SK-MEL-5 (cell line): ENCODE data around the gene MUC21. TPM values are rescaled to one million over a fixed set of nuclear protein-coding genes. Genes with fewer than 3 reads are reported as not detected.
"Not testable (repeated sequence)": the region's sequence is repeated elsewhere in the genome, so short reads cannot be mapped to it uniquely, and the experiment has no call there.

Experiments
- DNase-seq: peaks from one replicate; pipeline ENCODE4 v3.0.0-alpha.2; 2016; ENCODE audit warnings: low read depth, low spot score
- in situ Hi-C: cut with HindIII; loops from 2 replicates; pipeline ENCODE4 v1.10.0; 2016; ENCODE audit warnings: low sequenced_read_pairs, high pct_unique_total_duplicates, low pct_unique_long_range_greater_than_20kb
- total RNA-seq: library from RNA; depleted of rRNA; stranded (reverse); fragments of >200 nt; shearing (Covaris generic); gene quantifications from 2 replicates; pipeline ENCODE4 v1.2.3, GENCODE V29; 2014

MUC21 gene
- total RNA-seq, 1 experiment from 2014 or later = not detected

DNA sequence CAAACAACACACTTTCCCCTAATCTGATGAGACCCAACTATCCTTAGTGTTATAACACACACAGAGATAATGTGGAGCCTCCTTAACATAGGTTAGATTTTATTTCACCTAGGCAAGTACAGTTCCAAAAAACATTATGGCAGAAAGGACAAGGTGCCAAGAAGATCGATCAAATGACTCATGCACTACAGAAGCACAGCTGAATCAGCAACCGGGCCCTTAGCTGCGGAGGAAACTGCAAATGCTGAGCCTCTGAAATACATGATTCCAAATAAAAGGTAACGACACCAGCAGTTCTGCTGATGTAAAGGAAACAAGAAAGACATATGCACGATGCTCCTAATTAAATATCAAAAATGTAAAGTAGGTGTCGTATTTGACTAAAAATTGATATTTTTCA, 19.9 kb upstream of the MUC21 start:
- DNase-seq = no peak

DNA sequence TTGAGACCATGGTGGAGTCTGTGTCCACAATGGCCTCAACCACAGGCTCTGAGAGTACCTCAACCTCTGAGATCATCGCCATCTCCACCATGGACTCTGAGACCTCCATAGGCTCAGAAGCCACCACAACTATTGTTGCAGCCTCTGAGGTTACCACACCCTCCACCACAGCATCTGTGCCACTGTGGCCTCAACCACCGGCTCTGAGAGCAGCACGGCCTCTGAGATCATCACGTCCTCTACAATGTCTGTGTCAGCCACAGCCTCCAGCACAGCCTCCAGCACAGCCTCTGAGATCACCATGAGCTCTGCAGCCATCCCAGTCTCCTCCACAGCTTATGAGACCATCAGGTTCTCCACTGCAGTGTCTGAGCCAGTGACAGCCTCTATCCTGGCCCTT, 19.4 kb upstream of the MUC21 start:
- in situ Hi-C loops = no loop called here
- no peak for DNase-seq

More for the DNA sequence above, 19.9 kb upstream of the MUC21 start:
- in situ Hi-C loops = no loop called here

DNA sequence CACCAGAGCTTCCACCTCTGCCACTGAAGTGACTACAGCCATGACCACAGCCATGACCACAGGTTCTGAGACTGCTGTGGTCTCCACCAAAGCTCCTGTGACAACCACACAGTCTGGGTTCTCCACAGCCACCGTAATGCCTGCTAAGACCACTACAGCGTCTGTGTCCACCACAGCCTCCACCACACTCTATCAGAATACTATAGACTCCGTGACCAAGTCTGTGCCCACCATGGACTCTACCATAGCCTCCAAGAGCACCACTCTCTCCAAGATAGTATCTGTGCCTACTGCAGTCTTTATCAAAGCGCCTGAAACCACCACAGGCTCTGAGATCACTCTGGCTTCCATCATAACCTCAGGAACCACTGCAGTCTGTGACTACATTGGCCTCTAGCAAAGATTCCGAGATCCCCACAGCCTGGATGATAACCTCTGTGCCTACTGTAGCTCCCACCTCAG, 18.3 kb upstream of the MUC21 start:
- no peak for DNase-seq
- in situ Hi-C loops = no loop called here

DNA sequence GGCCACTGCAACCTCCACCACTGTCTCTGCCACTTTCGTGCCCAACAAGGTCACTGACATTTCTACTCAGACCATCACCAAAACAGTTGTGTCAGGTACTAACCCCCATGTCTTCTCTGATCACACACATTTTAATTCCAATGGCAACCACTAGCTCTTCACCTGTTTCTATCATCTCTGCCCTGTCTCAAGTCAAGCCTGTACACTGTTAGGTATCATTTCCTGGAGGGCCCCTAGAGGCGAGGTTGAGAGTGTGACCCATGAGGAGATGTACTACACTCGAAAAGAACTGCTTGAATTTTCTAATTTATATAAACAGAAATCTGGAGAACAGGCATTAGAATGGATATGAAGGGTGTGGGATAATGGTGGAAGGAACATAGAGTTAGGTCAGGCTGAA, 17.4 kb upstream of the MUC21 start:
- in situ Hi-C loops = no loop called here
- no peak for DNase-seq

DNA sequence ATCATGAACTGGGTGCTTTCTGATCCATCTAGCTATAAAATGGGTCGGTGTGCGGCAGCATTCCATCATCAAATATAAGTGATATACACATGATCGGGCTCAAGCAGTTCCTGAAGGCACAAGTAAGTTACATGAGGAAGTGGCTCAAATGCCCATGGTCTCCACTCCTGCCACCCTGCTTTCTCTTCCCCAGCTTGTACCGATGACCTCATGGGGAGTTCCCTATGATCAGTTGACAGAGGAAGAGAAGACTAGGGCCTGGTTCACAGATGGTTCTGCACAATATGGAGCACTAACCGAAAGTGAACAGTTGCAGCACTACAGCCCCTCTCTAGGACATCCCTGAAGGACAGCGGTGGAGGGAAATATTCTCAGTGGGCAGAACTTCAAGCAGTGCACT, 14.3 kb upstream of the MUC21 start:
- DNase-seq, in situ Hi-C loops: not testable (repeated sequence)

GRCh38 chr6:30970946-30971345, 12.6 kb upstream of the MUC21 start:
- in situ Hi-C loops = no loop called here
- DNase-seq = no peak

DNA sequence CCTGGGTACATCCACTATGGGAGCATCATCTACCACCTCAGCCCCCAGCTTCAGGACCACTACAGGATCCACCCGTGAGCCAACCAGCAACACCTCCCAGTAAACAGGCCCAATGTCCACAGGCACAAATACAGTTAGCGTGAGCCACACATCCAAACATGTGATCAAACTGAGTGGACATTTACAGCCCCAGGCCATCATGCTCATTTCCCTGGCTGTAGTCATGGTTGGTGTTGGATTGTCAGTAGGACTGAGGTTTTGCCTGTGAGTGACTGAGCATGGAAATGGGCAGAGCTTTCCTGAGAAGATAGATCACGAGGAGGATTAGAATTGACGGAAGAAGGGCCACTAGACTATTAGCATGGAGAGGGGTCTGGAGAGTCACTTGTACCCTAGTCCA, 10.7 kb upstream of the MUC21 start:
- DNase-seq = no peak
- in situ Hi-C loops = no loop called here

- in situ Hi-C loops = no loop called here
- DNase-seq = no peak
These were observed 8.8 kb upstream of the MUC21 start for GRCh38 chr6:30974490-30975252.

DNA sequence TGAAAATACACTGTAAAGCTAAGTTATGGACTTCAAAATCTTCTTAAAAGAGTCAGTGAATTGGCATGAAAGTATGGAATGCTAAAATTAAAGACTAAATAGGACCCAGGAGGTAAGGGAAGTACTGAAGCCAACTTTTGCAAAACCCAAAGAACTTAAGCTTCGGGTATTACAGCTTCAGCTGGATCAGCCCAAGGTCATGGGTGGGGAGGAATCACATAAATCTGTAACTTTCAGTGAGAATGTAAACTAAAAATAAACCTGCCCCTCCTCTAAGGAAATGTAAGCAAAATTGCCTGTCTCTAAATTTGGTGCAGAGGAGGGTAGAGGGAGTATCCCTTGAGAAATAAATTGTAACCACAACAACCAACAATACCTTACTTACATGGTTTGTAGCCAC, 4.4 kb upstream of the MUC21 start:
- no peak for DNase-seq
- in situ Hi-C loops = no loop called here

GRCh38 chr6:30979690-30980089, 3.8 kb upstream of the MUC21 start:
- in situ Hi-C loops = no loop called here
- no peak for DNase-seq

DNA sequence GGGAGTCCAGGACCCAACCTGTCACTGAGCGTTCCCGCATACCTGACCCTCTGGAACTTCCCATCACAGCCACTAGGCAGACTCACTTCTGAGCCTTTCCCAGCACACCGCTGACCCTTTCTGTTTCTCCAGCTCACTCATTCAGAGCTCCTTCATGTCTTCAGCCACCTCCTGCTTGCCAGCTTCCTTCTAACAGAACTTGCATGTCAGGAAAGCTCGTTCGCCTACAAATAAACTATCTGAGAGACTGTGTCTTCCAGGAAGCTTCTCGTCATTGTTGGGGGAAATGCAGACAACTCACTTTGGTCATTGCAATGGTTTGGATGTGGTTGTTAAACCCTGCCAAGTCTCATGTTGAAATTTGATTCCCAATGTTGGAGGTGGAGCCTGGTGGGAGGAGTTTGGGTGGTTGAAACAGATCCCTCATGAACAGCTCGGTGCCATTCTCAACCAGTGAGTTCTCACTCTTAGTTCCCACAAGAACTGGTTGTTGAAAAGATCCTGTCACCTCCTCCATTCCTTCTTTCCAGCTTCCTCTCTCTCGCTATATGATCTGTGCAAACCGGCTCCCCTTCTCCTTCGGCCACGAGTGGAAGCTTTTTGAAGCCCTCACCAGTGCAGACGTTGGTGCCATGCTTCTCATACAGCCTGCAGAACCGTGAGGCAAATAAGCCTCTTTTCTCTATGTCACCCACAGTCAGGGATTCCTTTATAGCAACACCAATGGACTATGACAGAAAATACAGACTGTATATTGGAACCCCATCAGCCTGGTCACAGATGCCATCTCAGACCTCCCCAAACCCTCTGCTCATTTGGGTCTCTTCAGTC, 1.4 kb upstream of the MUC21 start:
- DNase-seq = peak; percentile 29
- in situ Hi-C loops = no loop called here

- DNase-seq = no peak
- in situ Hi-C loops = no loop called here
These were observed 2.0 kb downstream of the MUC21 start for GRCh38 chr6:30985490-30985889.

DNA sequence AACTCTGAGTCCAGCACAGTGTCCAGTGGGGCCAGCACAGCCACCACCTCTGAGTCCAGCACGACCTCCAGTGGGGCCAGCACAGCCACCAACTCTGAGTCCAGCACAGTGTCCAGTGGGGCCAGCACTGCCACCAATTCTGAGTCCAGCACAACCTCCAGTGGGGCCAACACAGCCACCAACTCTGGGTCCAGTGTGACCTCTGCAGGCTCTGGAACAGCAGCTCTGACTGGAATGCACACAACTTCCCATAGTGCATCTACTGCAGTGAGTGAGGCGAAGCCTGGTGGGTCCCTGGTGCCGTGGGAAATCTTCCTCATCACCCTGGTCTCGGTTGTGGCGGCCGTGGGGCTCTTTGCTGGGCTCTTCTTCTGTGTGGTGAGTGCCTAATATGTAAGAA, 3.8 kb downstream of the MUC21 start:
- no peak for DNase-seq
- in situ Hi-C loops = no loop called here

GRCh38 chr6:30988209-30988825, 4.8 kb downstream of the MUC21 start:
- in situ Hi-C loops = no loop called here
- no peak for DNase-seq

- peak; percentile 8 for DNase-seq
- in situ Hi-C loops = no loop called here
These were observed 7.0 kb downstream of the MUC21 start for GRCh38 chr6:30990422-30991086.

- in situ Hi-C loops = no loop called here
- DNase-seq = no peak
These were observed 8.4 kb downstream of the MUC21 start for GRCh38 chr6:30991891-30992290.

DNA sequence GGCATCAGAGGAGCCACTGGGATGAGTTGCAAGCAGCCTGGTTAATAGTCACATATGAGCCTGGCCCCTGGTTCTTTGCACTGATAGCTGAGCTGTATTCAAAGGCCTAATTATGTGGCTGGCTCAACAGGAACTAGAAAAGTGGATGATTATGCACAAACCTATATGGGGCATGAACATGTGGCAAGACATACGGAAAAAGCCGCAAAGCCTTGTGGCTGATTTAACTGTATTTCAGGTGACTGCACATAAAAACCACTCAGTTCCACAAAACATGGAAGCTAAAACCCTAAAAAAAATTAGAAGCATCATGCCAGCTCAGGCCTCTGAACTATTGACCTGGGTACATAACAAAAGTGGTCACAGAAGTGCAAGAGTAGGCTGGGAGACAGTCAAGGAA, 13.8 kb downstream of the MUC21 start:
- in situ Hi-C loops = no loop called here
- no peak for DNase-seq

GRCh38 chr6:30998785-30999184, 15.3 kb downstream of the MUC21 start:
- no peak for DNase-seq
- in situ Hi-C loops = no loop called here
